NCI-H526 treated with DMSO at 0.1 percent for 48 hours (cell line): ENCODE results near the gene GXYLT2.
"Not testable (repeated sequence)": the region's sequence is repeated elsewhere in the genome, so short reads cannot be mapped to it uniquely, and the experiment has no call there.

Experiments
- DNase-seq: peaks from one replicate; lab custom pipeline; 2025; lab: John Stamatoyannopoulos, UW

The GXYLT2 gene

DNA sequence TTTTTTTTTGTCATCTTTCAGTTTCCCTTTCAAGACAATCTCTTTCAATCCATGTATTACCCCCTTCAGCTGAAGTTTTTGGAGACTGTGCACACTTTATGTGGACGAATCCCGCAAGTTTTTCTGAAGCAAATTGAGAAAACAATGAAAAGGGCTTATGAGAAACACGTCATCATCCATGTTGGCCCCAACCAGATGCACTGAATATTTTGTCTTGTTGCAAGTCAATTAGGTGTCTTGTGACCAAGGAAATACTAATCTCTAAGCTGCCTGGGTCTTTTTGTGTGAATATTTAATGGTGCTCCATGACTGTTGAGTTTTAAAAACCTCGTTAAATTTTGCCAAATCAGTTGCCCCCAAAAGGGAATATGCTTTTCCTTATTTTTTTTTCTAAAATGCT lies 87.1 kb downstream of the GXYLT2 start:
- no peak for DNase-seq

DNA sequence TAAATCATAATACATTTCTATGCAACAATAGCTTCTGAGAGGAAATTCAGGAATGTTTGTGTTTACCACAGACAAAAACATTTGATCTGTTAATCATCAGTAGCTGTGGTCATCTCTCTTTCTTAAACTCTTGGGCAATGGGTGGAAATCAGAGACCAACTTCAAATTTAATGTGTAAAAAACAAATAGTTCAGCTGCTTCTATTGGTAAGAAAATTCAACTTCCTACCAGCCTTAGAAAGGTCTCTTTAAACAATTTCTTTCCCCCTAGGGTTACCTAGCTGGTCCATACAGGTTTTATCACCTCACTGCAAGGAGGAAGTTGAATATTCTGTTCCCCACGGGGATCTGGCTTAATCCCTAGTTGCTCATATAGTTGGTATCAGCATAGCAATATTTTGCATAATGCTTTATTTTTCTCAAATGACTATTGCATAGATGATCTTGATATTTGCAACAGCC lies 88.5 kb downstream of the GXYLT2 start:
- DNase-seq: peak; percentile 19

DNA sequence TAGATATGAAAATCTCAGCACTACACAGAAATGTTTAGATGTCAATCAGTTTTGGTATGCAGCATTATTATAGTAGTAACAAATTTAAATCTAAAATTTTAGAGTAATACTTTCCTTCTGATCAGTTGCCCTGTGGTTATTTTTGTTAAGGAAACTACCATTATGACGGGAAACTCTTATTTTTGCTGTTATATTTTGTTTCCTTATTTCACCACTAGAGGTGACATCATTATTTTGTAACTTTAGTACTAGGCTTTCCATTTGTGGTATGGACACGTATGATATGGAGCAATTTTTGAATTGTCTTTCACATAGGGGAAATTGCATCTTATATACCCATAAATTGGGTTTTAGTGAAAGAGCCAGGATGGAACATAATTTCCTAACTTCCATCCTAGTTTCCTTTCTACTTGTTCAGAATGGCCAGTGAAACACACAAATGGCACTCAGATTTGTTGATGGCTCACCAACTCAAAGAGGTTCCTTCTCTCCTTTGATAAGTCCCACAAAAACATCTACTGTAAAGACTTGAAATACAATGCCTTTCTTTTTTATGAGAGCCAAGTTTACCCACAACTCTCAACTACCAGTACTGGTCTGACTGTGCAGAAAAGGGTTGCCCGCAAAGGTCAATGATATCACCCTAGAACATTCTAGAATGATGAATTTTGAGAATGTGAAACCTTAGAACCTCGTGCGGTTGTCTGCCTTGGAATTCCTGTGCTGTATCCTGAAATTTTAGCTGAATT lies 89.4 kb downstream of the GXYLT2 start:
- DNase-seq: no peak

DNA sequence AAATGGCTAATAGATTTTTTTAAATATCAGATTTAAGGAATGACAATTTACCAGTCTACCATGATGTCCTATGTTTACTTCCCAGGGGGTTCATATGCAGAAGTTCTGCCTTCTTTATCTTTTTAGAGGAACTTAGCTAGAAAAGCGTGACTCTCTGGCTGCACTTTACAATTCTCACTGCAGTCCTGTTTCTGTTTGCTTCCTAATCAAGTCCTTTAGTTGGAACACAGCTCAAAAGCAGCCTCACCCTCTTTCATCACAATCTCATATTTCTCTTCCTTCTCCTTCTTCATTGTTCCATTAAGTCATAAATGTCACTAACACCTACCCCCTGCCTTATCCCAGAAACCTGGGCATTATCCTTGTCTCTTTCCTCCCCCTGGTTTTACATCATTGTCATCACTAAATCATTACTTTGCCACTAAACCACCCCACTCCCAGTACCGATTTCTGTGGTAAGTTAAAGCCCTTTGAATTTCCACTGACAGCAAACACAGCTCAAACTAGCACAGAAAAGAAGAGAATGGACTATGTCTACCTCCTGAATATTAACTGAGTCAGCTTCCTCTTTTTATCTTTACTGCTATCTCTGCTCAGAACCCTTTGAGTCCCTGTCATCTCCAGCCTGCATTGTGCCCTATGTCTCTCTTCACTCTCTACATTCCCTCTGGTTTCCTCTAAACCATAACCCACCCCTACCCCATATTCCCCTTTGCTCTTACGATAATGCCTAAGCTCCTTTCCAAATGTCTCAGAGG lies 94.9 kb downstream of the GXYLT2 start:
- no peak for DNase-seq

DNA sequence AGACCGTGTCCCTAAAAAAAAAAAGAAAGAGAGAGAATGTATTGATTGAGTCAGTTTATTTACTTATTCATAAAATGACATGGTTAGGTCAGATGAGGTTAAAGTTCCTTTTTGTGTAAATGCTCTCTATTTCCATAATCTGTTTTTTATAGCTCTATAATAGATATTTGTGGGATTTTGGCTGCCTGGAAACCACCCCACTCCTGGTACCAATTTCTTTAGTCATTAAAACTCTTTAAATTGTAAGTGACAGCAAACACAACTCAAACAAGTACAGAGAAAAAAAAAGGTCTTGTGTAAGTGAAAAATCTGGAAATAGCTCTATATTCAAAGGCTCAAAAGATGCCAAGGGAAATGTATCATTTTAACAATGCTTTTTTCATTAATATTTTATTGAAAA lies 97.7 kb downstream of the GXYLT2 start:
- DNase-seq: no peak

DNA sequence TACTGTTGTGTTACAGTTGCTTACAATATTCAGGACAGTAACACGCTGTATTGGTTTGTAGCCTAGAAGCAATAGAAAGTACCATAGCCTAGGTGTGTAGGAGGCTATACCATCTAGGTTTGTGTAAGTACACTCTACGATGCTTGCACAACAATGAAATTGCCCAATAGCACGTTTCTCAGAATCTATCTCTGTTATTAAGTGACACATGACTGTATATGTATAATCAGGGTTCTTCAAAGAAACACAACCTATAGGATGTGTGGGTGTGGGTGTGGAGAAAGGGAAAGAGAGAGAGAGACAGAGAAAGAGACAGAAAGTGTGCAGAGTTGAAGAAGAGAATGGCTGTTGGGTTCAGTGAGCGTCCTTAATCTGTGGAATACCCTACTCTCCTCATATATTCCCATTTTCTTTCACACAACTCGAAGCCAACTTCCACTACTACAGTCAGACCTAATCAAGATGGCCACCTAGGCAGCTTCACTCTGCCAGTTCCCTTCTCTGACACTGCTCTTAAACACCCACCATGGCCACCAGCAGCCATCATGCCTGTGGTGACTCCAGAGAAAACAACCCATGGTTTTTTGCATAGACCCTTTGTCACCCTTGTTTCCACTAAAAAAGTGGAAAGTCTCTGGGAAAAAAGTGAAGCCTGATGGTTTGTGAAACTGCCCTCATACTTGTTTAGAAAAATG lies 103.0 kb downstream of the GXYLT2 start:
- no peak for DNase-seq

DNA sequence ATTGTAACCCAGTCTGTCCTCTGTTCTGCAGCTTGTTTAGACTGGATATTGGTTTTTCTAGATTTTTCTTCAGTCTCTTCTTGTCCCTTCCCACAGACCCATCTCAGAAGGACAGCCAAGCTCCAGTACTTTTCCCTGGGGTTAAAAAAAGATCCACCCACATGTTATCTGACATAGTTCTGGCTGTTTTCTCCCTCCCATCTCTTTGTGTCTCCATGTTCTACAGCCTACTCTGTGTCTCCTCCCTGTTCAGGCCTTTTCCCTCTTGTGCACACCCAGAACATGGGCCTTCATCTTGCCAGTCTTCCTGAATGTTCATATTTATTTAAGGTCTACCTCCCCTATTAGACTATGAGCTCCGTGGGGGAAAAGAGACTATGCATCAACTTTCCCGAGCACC lies 103.7 kb downstream of the GXYLT2 start:
- DNase-seq: no peak

DNA sequence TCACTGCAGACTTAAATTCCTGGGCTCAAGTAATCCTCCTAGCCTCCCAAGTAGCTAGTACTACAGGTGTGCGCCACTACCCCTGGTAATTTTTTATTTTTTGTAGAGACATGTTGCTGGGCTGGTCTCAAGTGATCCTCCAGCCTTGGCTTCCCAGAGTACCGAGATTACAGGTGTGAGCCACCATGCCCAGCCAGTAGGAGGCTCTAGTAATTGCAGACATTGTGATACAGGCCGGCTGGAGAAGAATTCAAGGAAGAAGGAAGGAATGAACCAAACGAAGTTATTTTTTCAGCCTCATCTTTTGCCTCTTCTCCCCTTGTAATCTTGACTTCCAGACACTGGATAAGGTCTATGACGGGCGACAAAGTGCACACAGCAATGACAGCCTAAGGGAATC lies 105.5 kb downstream of the GXYLT2 start:
- DNase-seq: no peak

DNA sequence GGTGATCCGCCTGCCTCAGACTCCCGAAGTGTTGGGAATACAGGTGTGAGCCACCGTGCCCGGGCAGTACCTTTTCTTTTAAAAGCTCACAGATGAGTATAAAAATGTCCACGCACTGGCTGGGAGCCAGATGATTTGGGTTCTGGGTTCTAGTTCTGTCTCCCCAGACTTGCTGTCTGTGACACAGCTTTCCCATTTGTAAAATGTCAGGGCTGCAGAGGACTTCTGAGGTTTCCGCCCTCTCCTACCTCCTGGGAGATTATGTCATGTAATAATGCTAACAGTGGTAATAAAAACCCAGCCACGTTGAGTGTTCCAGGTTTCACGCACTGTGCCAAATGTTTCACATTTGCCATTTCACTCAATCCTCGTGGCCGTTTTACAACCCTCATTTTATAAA lies 107.5 kb downstream of the GXYLT2 start:
- no peak for DNase-seq

DNA sequence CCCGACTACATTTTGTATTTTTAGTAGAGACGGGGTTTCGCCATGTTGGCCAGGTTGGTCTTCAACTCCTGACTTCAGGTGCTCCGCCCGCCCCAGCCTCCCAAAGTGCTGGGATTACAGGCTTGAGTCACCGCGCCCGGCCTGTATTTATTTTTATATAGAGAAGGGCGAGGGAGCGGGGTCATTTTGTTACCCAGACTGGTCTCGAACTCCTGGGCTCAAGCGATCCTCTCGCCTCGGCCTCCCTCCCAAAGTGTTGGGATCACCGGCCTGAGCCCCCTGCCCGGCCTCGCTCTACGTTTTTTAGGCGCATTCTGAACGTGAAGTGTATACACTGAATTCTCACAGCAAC lies 108.3 kb downstream of the GXYLT2 start:
- DNase-seq: no peak

DNA sequence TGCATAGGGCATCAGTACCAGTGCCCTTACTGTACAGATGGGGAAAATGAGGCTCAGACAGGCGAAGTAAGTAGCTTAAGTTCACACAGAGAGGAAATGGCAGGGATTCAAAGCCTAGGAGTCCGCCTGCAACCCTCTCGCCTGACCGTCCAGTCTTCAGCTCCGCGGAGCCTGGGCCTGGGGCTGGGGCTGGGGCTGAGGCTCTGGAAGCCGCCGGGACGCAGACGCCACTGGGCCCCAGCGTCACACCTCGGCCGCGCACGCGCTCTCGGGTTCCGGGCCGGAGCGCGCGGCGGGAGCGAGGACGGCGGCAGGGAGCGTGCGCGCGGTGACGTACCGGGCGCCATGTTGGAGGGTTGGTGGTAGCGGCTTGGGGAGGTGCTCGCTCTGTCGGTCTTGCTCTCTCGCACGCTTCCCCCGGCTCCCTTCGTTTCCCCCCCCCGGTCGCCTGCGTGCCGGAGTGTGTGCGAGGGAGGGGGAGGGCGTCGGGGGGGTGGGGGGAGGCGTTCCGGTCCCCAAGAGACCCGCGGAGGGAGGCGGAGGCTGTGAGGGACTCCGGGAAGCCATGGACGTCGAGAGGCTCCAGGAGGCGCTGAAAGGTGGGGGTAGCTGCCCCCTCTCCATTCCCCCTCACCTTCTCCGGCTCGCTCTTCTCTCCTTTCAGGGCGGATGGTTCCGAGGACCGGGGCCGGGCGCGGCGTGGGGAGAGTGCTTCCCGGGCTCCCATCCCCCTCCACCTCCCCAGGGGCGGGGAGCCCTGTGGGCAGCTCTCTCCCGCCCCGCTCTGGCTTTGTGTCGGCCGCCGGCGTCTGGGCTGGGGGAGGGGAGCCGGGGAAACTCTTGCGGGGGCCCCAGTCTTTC lies 108.9 kb downstream of the GXYLT2 start, which contains the start of gene PPP4R2:
Gene PPP4R2 (plus strand): TSS at position 339 of the 861 bp plus-strand sequence. CDS start 227 bp downstream, at position 566.
- DNase-seq: peak; percentile 47

DNA sequence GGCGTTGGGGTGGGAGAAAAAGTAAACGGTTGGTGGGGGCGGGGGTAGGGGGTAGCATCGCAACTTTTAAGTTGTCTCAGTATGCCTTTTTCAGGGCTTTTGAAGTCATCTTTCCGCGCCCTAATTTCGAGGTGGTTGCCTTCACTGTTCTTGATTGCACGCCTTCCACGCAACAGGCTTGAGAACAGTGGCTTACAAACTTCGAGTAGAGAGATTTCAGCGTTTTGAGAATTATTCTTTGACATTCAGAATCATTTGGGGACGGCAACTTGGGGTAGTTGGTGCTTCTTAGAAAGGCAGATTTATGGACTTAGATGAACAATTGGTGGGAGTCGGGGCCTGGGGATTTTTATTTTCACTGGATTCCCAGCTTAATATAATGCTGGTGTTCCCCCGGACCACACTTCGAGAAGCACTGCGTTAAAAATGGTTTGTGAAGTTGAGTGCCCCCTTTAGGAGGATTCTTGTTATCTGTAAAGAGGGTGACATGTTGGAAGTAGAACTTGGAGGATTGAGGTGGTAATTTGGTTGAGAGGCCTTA lies 109.6 kb downstream of the GXYLT2 start:
- DNase-seq: peak; percentile 24

DNA sequence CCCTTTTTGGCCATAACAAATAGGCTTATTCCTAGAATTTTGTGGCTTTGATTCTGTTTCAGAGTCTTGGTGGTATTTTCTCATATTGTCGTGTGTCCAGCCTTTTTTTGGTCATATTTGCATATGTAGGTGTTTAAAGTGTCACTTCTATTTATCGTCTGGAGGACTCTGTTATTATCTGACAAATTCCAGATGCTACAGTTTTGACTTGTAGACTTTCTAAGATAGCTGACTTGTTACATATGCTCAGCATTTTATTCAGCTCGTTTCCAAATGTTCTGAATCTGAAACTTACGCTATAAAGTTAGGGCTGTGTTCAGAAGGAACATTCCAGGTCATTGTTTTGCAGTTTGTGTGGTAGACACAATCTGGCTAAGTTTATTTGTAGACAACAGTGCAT lies 110.6 kb downstream of the GXYLT2 start:
- DNase-seq: no peak

DNA sequence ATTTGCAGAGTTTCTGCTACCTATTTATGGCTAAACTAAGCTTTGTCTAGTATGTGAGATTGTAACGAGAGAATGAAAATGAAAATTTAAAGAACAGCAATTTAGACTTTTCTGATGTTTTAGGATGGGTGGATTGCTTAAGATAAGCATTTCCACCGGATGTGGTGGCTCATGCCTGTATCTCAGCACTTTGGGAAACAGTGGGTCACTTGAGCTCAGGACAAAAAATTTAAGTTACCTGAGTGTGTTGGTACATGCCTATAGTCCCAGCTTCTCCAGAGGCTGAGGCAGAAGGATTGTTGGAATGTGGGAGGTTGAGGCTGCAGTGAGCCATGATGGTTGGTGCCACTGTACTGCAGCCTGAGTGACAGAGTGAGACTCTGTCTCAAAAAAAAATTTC lies 112.1 kb downstream of the GXYLT2 start:
- DNase-seq: no peak

DNA sequence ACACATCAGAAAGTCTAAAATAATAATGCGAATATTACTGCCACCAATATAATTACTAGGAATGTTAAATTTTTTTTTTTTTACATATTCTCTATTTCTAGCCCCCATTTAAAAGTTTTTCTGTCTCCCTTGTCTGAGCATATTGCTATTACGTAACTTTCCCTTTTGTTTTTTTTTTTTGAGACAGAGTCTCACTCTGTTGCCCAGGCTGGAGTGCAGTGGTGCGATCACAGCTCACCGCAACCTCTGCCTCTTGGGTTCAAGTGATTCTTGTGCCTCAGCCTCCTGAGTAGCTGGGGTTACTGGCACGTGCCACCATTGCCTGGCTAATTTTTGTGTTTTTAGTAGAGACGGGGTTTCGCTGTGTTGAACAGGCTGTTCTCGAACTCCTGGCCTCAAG lies 115.2 kb downstream of the GXYLT2 start:
- not testable (repeated sequence) for DNase-seq

DNA sequence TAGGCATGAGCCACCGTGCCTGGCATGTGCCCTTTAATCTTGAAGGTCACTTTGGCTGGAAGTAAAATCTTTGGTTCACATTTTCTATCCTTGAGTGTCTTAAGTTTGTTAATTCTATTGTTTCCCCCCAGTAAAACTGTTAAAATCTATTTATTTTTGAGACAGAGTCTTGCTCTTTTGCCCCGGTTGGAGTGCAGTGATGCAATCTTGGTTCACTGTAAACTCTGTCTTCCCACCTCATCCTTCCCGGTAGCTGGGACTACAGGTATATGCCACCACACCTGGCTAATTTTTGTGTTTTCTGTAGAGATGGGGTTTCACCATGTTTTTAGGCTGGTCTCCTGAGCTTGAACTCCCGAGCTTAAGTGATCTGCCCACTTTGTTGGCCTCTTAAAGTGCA lies 116.5 kb downstream of the GXYLT2 start:
- no peak for DNase-seq

DNA sequence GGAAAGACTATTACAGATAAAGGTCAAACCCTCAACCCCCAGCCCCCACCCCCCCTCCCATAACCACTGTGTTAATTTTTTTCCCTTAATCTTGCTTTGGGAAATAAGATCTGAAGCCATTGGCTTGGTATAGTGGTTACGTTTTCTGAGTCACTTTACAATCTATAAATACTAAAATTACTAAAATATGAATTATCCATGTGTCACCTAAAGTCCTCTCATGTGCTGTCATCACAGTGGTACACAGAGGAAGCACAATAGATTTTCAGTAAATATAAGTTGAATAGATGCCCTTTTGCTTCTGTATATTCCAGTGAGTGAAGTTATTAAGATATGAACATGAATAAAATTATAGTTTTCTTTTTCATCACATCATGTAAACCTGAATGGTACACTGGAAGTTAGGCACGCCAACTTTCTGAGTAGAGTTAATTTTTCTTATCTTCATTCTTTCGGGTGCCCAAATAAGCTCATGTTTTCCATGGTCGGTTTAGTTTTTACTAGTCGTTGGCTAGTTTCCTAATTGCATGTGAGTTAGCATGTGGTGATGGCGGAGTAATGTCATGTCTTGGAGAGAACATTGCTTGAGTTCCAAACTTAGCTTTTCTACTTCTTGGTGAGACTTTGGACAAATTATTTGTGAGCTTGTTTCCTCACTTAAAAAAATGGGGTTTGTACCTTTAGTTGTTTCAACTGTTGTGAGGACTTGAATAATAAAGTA lies 120.3 kb downstream of the GXYLT2 start:
- no peak for DNase-seq

DNA sequence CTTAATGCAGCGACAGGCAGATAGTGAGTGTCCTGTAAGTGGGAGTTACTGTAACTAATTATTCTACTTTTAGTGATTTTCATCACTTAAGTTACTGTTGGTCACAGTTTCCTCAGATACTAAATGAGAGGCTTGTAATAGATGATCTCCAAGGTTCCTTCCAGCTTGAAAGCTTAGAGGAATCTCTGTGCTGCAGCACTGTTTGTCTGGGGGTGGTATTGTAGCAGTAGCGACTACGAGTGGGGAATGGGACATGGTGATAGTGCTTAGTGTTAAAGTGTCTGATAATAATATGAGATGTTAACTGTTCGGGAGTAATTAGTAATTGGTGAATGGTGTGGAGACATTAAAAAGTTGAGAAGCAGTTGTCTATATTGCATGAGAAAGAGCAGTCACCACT lies 121.2 kb downstream of the GXYLT2 start:
- DNase-seq: no peak

DNA sequence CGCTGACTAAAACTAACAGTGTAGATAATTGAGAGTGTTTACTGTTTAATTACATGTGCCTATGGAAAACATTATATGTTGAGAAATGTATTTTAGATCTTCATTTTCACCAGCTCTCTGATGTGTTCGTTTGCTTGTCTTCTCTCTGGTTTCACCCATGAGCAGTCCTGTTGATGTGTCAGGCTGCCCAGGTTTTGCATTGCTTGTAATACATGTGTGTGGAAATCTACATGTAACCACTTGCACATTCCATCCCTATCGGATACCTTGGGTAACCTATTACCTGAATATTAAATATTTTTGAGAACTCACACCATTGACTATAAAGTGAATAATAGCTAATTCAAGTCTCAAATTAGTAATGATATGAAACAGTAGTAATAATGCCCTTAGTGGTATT lies 121.9 kb downstream of the GXYLT2 start:
- DNase-seq: no peak

DNA sequence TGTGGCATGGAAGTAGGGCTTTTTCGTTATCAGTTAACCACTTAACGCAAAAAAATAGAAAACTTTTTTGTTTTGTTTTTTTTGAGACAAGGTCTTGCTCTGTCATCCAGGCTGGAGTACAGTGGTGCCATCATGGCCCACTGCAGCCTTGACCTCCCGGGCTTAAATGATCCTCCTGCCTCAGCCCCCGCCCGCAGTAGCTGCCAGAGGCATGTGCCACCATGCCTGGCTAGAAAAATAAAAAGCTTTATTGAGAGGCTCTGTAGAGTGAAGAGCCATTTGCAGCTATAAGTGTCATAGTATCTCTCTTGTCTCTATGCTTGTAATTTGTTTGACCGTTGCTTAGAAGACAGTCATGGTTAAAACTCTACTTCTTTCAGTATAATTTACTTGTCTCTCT lies 122.3 kb downstream of the GXYLT2 start:
- DNase-seq: no peak

DNA sequence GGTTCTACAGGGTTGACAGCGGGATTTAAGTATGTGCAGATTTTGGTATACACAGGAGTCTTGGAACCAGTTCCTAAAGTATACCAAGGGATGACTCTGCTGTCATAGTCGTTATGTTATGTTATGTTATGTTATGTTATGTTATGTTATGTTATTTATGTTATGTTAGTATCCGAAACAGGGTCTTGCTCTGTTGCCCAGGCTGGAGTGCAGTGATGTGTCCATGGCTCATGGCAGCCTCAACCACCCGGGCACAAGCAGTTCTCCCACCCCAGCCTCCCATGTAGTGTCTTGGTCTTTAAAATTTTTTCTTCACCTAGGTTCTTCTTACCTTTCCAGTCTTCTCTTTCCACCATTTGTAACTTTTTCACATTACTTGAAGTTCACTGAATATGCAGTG lies 130.5 kb downstream of the GXYLT2 start:
- no peak for DNase-seq
